Omental fat pad (tissue), 4 donors: ENCODE data around the gene EPC2. TPM values are rescaled to one million over a fixed set of nuclear protein-coding genes. Genes with fewer than 3 reads are reported as not detected.

Experiments used
- ATAC-seq: fragments of 150-250 bp; one replicate; pipeline ENCODE4 v1.9.1; 2016; ENCODE audit warnings: mild to moderate bottlenecking, moderate library complexity; ENCODE audit not compliant: low FRiP score
- DNase-seq: peaks from one replicate; pipeline ENCODE4 v3.0.0-alpha.2; 2019; ENCODE audit warnings: low spot score
- CTCF ChIP-seq, 3 donors: fragments of 450-650 bp; IDR thresholded peaks; one replicate each; pipeline ENCODE4 v1.5.1; 2016 to 2017; ENCODE audit warnings: antibody characterized with exemption in 3 of 3, mild to moderate bottlenecking in 3 of 3, moderate library complexity in 2 of 3
- total RNA-seq, 4 donors: library from RNA; depleted of rRNA; stranded (reverse); fragments of >200 nt; gene quantifications; one replicate each; pipeline ENCODE4 v1.1.0, GENCODE V29; 2016

The EPC2 gene
- total RNA-seq, 4 donors from 2014 or later: 23.2 to 36.9 (median 28.7) TPM

GRCh38 chr2:148817210-148817708, 172.7 kb downstream of the EPC2 start:
- no peak for DNase-seq
- ATAC-seq: no peak
- TF ChIP-seq CTCF (IDR thresholded peaks at IDR 0.05): no peak

- DNase-seq: no peak
- no peak for TF ChIP-seq CTCF (IDR thresholded peaks at IDR 0.05)
- ATAC-seq: no peak
Measured at GRCh38 chr2:148819019-148819585, 174.6 kb downstream of the EPC2 start.

GRCh38 chr2:148824190-148824589, 179.6 kb downstream of the EPC2 start:
- no peak for TF ChIP-seq CTCF (IDR thresholded peaks at IDR 0.05)
- no peak for ATAC-seq
- no peak for DNase-seq

- no peak for TF ChIP-seq CTCF (IDR thresholded peaks at IDR 0.05)
- DNase-seq: no peak
- no peak for ATAC-seq
Measured at GRCh38 chr2:148826791-148827190, 182.2 kb downstream of the EPC2 start.

- no peak for DNase-seq
- TF ChIP-seq CTCF (IDR thresholded peaks at IDR 0.05): no peak
- no peak for ATAC-seq
Measured at GRCh38 chr2:148828941-148829340, 184.4 kb downstream of the EPC2 start.

- no peak for ATAC-seq
- no peak for DNase-seq
- no peak for TF ChIP-seq CTCF (IDR thresholded peaks at IDR 0.05)
Measured at GRCh38 chr2:148829618-148830017, 185.1 kb downstream of the EPC2 start.

- no peak for ATAC-seq
- no peak for TF ChIP-seq CTCF (IDR thresholded peaks at IDR 0.05)
- no peak for DNase-seq
Measured at GRCh38 chr2:148832637-148833036, 188.1 kb downstream of the EPC2 start.
